ENCODE results near the gene SLC37A1.

SLC37A1 gene

DNA sequence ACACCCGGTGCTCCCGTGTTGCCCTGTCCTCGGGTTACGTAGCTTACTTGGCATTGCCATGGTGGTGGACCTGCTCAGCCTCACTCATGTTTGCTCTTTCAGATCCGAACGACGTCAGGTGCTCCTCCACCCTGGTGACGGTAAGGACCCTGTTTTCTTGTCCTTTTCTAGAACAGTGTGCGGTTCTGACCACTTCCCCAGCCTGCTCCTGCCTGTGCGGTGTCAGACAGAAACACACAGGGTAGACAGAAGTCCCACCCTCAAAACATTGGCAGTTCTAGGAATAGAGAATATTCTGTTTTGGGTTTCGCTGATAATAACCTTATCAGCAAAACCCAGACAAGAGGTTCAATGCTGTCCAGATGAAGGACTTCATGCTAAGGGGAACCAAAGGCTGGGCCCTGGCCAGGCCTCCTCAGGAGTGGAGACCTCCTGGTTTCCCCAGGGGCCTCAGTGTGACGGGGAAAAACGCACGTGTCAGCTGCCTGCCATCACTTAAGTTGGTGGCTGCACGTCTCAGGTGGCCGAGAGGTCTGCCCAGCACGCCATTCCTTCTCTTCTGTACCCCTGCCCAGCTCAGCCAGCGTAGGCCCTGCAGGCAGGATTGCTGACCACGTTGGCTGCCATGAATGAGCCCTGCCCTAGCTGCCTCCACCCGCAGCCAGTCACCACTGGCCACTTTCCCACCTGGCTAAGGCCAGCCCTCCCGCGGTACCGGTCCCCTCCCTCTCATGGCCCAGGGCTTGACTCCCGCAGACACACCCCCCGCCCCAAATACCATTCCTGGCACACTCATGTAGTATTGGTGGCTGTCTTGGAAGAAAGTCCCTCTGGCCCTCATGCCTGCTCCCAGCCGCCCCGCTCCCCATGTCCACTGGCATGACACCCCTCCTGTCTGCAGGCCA, 33.6 kb downstream of the SLC37A1 start:
- no peak for DNase-seq

DNA sequence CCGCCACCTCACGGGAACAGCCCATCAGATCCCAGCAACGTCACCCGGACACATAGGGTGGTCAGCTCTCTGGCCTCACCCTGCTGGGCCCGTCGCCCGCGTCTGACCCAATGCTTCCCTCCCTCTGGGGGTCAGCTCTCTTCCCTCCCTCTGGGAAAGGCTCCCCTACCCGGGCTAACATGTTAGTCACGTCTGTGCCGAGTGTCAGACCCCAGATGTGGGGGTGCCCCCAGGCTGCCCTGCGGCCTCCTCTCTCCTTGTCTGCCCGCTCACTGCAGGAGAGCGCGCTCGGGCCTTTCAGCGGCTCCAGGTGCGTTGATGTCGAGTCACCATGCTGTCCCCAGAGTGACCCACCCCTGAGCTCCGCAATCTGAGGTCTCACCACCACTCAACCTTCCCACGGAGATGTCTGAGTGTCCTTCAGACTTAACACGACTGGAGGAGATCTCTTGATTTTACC, 34.3 kb downstream of the SLC37A1 start:
- DNase-seq, result no peak

DNA sequence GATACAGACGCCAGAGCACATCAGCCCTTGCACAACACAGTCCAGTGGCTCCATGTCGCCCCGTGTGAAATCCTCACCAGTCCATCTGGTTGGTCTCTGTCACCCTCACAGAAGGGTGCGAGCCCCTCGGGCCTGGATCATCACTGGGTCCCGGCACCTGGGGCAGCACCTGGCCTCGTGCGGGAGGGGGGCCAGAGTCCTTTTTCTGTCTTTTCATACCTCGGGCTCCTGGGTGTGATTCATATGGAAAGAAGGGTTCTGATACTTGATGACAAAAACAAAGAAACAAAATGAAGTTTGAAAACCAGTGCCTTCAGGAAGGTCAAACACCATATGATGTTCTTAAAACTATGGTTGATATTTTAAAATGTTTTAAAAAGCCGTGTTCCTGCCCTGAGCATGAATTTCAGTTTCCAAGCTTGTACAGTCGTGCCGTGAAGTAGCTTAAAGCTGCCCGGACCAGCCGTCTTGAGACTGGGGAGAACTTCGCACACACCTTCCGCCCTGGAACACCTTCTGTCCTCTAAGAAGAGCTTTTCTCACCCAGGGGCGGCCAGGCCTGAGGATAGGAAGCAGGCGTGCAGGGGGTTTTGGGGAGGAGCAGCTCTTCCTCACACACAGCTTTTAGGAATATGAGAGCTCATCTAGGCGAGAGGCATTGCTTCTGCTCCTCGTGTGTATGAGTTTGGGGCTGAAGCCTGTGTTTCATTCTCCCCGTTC, 35.2 kb downstream of the SLC37A1 start:
- DNase-seq, result no peak

DNA sequence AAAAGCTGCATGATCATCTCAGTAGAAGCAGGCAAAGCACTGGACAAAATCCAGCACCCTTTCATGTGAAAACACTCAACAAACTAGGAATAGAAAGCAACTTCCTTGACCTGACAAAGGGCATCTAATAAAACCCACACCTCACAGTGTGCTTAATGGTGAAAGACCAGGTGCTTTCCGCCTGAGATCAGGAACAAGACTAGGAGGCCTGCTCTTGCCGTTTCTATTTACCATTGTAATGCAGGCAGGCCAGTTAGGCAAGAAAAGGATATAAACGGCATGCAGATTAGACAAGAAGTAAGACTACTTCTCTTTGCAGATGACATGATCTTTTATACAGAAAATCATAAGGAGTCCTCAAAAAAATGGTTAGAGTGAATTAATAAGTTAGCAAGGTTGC, 37.2 kb downstream of the SLC37A1 start:
- DNase-seq, result no peak

DNA sequence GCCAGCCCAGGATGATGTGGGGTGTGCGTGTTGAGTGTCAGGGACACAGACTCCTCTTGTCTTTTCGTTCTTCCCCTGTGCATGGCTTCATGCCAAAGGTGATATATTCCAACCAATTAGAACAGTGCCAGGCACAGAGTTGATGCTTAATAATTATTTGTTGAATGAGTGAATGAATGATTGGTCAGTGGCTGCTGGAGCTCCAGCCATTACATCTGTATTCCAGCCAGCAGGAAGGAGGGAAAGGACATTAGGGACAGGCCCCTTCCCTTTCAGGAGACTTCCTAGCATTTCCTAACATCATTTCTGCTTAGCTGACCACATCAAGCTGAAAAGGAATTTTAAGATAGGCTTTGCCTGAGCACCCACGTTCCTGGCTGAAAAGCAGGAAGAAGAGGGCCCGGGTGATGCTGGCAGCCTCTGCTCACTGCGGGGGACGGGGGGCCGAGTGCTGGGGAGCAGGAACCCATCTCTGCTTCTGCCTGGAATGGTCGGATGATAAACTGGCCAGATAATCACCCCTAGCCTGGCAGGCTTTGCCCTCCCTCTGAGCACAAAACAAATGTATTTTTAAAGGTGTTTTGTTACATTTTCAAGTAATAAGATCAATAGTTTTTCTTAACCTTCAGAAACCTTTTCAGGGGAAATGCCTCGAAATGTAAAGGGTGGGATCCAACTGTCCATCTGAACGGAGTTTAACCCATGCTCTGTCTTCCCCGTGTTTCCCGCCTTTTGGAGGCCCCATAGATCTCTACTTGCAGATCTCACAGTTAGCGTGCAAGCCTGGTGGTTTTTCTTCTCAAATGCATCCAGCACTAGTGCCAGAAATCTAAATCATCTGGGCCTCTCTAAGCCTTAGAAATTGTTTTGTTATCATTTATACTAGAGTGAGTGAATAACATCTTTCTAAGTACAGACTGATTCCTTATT, 39.0 kb downstream of the SLC37A1 start:
- no peak for DNase-seq

DNA sequence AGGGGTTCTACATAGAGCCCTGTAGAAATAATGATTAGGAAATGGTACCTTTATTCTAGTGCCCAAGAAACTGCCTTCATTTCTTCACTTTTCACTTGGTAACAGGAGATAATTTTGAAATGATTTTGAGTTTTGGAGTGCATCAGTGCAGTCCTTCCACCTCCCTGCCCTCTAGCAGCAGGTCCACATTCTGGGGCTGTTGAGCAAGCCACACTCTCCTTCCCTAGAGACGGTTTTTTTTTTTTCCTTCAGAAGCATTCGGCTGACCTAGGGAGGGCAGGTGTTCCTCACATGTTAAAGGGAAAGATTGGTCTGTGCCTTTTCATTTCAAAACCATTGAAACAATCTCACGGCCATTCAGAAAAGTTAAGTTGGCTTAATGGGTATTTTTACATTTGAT, 39.8 kb downstream of the SLC37A1 start:
- no peak for DNase-seq

DNA sequence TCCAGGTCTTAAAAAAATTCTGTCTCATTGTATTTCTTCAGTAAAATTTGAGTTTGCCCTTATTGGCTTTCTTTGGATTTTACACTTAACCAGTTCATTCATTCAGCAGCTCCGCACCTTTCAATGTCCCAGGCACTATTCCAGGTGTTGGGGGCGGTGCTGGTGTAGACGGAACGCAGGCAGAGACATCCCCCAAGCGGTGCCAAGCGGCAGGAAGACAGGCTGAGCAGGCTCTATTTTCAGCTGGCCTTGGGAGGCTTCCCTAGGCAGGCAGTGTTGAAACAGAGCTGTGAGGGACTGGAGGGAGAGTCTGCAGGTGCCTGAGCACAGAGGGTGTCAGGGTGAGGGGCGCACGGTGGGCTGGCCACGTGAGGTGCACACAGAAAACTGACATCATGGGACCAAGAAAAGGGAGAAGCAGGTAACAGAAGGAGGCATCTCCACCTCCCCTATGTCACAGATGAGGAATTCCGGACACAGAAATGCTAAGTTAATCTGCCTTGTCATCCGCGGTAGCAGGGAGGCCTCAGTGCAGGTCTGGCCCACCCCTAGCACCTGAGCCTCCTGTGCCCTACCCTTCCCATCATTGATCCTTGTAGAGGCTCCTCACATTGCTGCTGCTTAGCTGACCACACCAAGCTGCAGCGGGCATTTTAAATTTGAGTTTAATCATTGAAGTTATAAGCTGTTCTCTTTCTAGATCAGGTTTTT, 40.8 kb downstream of the SLC37A1 start:
- no peak for DNase-seq

DNA sequence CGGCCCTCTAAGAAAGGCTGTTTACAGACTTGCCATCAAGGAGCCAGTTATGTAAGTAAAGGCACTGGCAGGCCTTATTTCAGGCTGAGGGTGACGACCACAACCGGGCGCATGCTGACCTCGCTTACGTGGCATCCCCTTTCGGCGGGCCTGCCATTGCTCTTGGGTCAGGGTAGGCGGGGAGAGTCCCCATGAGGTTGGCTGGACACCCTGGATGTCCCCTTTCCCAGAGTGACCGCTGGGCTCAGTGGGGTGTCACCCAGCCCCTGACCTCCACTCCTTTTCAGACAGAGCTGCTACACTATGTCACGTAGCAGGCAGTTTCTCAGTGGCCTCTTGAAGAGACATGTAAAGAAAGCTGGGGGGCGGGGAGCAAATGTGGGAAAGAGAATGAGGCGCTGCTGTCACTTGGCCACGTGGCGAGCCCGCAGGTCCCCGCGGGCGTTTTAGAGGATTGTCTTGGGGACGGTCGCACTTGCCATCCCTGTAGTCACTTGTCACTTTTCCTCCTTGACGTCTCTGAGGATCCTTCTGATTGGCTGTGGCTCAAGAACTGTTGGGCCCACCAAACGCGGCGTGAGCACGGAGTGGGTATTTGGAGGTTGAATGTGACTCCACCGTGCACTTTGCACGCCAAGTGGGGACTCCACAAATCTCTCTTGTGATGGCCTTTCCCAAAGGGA, 42.2 kb downstream of the SLC37A1 start:
- no peak for DNase-seq

DNA sequence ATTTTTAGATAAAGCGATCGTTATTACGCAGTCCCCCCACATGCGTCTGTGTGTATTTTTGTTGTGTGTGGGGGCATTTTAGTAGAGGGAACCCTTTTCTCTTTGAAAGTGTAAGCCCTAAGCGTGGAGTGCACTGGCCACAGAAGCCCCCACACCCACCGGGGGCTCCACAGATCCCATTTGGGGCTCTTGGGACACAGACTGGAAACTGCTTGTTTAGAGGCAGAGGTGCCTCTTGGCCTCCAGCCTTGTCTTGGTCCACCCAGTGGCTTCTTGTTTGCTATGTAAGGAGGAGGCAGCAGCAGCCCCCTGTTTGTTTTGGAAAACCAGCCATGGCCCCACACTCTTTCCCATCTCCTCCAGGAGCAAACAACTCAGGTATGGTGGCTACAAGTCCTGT, 42.8 kb downstream of the SLC37A1 start:
- no peak for DNase-seq

DNA sequence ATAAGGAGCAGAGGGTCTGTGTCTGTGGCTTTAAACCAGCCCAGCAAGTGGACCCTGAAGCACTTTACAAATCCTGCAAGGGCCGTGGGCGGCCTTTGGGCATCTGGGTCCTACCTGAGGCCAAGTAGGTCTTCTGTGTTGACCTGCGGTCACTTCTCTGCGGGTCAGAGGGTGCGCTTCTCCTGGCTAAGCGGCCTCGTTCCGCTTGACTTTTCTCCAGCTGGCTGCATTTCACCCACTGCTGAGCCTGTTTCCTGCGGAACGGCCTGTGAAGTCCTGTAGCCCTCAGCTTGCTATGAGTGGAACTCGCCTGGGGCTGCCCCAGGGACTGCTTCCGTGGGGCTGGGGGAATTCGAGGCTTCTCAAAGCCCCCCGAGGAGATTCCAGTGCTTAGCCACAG, 43.3 kb downstream of the SLC37A1 start:
- no peak for DNase-seq

DNA sequence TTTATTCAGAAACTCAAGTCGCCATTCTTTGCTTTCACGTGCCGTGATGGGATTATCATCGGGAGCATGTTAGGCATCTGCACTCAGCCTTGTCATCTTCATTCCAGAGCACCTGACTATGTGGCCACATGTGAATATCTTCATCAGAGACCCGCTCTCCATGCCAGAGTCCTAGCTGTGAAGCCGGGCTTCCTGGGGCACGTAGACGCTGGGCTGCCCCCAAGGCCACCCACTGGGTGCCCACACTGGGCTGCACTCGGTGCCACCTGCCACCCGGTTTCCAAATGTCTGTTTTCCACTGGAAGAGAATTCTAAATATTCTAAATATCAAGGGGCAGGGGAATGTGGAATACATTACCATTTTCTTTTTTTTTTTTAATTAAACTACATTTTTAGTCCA, 43.8 kb downstream of the SLC37A1 start:
- no peak for DNase-seq

DNA sequence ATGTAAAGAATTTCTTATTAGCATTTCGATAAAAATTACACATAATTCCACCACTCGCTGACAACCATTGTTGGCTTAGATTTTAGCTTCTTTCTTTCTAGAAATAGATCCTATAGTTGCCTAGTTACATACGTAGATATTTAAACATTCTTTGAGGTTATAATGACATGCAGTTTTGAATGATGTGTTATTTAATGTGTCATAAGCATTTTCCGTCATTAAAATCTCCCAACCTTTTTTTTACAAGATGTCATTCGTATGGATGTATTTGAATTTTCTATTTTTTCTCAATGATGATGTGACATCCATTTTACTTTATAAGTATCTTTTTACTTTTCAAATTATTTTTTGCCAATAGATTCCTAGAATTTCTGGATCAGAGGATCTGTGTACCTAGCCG, 44.7 kb downstream of the SLC37A1 start:
- no peak for DNase-seq

DNA sequence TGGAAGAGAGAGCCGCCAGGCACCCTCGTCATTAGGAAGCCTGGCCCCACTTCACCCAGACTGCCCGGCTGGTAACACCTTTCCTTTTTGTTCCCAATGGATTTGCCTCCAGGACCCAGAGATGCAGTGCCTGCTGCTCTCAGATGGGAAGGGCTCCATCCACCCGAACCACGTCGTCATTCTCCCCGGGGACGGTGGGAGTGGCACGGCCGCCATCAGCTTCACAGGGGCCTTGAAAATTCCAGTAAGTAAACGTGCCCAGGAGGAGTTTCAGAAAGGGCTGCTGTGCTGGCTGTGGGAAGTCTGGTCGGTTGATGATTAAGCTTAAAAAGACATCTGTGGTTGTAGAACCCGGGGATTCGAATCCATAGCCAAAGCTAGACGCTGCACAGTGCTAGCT, 45.2 kb downstream of the SLC37A1 start:
- DNase-seq, result no peak

DNA sequence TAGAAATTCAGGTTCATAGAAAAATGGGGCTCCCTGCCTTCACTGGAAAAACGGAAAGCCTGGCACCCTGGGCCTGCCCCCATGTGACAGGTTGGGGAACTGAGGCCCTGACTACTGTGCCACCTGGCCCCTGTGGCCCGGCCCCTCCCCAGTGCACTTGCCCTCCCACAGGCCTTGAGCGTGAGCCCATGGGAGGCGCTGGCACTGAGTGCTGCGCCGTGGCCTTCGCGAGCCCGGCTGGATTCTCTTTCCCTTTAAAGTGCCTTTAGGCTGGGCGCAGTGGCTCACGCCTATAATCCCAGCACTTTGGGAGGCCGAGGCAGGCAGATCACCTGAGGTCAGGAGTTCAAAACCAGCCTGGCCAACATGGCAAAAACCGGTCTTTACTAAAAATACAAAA, 45.7 kb downstream of the SLC37A1 start:
- DNase-seq, result no peak

DNA sequence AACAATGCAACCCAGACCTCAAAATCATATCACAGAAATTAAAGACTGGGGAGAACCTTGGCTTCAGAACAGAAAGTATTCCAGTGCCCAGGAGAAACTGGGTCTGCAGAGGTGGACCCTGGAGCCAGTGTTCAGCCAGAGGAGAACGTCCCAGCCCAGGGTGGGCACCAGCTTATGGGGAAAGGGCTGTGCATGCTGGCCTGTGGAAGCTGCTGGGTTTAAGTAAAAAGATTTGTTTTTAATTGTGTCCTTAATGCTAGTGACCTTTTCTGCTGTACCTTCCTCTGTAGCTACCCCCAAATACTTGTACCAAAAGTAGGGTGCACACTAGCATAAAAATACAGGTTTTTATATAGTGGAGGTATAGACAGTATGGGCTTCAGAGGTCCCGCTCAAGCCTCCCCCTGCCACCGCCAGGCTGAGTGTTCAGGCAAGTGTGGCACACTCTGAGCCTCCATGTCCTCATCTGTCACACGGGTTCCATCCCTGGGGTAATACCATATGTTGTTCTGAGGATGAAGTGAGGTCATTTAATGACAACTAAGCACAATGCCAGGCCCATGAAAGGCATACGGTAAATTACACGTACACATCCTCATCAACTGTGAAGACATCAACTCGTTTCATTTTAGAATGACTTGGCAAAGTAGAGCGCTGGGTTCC, 47.0 kb downstream of the SLC37A1 start:
- no peak for DNase-seq

DNA sequence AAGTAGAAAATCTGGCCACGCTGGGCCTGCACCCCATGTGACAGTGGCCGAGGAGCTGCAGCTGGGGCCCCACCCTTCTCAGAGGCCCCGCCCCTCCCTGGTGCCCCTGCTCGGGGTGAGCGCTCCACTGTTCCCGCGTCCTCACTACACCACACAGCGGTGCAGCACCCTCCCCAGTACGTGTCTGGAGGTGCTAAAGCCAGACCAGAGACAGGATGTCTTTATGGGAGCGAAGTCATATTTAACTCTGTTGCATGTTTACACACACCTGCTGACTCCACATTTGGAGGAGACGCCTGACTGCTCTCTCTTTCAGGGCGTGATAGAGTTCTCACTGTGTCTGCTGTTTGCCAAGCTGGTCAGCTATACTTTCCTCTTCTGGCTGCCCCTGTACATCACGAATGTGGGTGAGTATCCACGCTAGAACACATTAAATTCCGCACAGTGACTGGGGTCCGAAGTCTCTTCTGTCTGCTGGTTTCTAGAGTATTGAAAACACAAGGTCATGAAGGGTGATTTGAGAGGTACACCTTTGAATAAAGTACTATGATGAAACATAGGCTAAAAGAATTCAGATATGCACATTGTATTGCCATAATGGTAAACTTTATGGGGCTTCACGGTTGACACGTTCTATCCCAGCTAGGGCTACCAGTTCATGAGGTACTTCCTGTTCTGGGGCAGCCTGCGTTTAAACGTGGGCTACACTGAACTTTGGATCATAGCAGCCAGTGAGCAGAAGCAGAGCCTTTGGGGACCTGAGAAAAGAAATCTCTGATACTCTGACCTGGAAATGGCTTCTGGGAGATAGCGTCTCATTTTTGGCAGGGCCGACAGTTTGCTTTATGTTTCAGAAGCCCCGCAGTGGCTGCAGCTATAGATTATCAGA, 48.4 kb downstream of the SLC37A1 start:
- no peak for DNase-seq

DNA sequence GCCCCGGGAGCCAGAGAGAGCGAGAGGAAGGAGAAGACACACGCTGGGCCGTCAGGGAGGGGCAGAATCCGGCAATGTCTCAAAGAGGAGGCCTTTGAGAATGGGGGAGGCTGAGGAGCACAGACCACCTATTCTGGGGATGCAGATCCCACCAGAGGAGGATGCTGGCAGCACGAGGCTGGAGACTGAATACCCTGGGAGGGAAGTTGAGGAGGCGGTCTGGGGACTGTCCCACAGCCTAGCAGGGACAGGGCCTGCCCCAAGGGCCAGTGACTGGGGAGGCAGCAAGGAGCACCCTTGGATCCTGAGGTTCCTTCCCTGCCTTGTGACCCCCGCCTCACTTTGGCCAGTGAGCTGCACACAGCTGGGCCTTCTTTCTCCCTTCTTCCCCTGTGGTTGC, 49.2 kb downstream of the SLC37A1 start:
- no peak for DNase-seq

DNA sequence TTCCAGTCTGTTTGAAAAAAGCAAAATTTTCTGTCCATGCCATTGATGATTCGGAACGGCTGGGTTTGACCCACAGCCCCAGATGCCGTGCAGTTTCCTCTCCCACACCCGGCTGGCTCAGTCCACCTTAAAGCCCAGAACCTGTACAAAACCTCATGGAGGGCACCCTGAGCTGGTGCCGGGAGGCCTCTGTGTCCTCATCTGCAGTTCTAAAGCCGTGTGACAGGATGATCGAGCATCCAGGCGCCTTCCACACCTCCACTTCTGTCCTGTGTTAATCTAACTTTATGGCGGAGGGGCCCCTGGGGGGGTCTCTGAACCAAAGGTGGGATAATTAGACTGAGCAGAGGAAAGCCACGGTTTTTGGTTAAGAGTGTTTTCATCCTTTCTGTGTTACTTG, 49.6 kb downstream of the SLC37A1 start:
- DNase-seq, result no peak

DNA sequence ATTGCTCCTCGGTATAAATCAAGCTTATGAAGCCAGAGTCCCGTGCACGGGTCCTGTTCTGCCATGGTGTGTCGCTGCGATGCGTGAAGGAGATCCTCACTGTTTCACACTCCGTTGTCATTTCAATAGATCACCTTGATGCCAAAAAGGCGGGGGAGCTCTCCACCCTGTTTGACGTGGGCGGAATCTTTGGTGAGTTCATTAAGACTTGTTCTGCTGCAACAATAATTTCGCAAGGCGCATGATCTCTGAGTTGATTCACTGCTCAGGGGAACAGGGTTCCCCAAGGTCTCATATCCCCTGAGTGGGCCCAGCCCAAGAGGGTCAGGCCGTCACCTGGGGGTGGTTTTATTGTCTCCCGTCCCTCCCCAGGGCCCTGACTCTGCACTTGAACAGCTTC, 50.0 kb downstream of the SLC37A1 start:
- no peak for DNase-seq

DNA sequence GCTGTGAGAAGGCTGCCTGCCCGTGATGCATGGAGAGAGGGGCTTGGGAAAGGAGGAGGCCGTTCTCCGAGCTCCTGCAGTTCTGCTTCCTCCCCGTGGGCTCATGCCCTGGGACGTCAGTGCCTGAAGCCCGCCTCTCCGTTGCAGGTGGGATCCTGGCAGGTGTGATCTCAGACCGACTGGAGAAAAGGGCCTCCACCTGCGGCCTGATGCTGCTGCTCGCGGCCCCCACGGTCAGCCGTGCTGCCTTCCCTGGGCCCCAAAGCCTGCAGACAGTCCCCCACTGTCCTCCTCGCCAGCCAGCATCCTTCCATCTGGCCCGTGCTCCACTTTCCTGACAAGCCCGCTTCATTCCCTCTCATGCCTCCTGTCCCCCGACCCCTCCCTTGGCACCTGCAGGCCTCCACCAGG, 50.9 kb downstream of the SLC37A1 start:
- DNase-seq, result no peak
